Neural progenitor cell (in vitro differentiated cells): ENCODE results near the gene MASP1.

Experiments
- EZH2 ChIP-seq: fragments of 200-600 bp; sonication (generic); IDR thresholded peaks from 2 replicates; pipeline ENCODE4 v1.6.1; 2017; ENCODE audit warnings: antibody characterized with exemption, mild to moderate bottlenecking, moderate library complexity
- EZH2phosphoT487 ChIP-seq: fragments of 200-600 bp; sonication (generic); IDR thresholded peaks from 2 replicates; pipeline ENCODE4 v1.6.1; 2017; ENCODE audit warnings: antibody characterized with exemption
- TF ChIP-seq, protein P1 (sequence below): fragments of 200-600 bp; sonication (generic); IDR thresholded peaks from 2 replicates; pipeline ENCODE4 v1.5.1; 2017; ENCODE audit warnings: antibody characterized with exemption, mild to moderate bottlenecking

- TF ChIP-seq, protein P1, sequence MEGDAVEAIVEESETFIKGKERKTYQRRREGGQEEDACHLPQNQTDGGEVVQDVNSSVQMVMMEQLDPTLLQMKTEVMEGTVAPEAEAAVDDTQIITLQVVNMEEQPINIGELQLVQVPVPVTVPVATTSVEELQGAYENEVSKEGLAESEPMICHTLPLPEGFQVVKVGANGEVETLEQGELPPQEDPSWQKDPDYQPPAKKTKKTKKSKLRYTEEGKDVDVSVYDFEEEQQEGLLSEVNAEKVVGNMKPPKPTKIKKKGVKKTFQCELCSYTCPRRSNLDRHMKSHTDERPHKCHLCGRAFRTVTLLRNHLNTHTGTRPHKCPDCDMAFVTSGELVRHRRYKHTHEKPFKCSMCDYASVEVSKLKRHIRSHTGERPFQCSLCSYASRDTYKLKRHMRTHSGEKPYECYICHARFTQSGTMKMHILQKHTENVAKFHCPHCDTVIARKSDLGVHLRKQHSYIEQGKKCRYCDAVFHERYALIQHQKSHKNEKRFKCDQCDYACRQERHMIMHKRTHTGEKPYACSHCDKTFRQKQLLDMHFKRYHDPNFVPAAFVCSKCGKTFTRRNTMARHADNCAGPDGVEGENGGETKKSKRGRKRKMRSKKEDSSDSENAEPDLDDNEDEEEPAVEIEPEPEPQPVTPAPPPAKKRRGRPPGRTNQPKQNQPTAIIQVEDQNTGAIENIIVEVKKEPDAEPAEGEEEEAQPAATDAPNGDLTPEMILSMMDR = no peak
- TF ChIP-seq EZH2phosphoT487 = no peak
- no peak for TF ChIP-seq EZH2
These were observed 33.4 kb downstream of the MASP1 start for GRCh38 chr3:187257992-187258692.
